Nucleus accumbens (tissue), 56 donors: ENCODE results near the gene SBNO2.
A peak's percentile ranks its signal among the peaks of the same experiment; 100 is the strongest.

Experiments
- DNase-seq, 56 donors: peaks; one replicate each; lab custom pipeline; 2025; lab: John Stamatoyannopoulos, UW

The SBNO2 gene

DNA sequence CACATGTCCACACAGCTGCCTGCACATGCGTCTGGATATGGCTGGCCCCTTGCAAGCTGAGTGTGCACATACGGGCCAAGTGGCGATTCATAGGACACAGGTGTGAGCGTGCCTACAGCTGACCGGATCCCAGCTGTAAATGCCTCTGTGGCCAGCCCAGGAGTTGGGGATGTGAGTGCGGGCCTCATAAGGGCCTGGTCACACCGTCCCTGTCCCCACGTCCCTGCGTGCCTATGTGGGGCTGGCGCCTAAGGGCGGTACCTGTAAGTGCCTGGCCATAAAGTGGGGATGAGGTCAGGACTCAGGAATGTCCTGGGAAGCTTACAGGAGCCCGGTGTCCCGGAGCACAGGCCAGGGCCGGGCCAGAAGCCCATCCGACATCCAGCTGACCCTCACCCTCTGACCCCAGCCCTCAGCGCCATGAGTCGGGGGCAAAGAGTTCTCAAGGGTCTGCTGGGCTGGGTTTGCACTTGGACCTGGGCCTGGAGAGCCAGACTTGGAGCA, 108.4 kb downstream of the SBNO2 start:
- no peak for DNase-seq

DNA sequence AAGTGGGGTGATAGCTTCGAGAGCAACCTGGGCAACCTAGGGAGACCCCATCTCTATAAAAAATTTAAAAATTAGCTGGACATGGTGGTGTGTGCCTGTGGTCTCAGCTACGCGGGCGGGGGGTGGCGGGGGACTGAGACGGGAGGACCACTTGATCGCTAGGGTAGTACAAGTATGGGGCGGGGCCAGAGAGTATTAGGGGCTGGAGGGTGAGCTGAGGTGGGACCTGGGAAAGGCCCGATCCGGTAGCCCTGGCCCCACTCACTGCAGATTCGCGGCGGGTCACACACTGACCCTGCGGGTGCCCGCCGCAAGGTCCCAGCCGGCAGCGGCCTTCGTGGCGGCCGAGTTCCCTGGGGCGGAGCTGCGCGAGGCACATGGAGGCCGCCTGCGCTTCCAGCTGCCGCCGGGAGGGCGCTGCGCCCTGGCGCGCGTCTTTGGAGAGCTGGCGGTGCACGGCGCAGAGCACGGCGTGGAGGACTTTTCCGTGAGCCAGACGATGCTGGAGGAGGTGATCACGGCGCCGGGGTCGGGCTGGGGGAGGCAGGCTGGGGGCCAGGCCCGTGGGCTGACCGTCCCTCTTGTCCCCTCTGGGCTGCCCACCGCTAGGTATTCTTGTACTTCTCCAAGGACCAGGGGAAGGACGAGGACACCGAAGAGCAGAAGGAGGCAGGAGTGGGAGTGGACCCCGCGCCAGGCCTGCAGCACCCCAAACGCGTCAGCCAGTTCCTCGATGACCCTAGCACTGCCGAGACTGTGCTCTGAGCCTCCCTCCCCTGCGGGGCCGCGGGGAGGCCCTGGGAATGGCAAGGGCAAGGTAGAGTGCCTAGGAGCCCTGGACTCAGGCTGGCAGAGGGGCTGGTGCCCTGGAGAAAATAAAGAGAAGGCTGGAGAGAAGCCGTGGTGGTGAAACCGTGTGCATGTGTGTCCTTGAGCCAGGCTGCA, 109.1 kb downstream of the SBNO2 start:
- peak in 8 of 56 donors; percentile 5 to 38 (median 18) for DNase-seq

DNA sequence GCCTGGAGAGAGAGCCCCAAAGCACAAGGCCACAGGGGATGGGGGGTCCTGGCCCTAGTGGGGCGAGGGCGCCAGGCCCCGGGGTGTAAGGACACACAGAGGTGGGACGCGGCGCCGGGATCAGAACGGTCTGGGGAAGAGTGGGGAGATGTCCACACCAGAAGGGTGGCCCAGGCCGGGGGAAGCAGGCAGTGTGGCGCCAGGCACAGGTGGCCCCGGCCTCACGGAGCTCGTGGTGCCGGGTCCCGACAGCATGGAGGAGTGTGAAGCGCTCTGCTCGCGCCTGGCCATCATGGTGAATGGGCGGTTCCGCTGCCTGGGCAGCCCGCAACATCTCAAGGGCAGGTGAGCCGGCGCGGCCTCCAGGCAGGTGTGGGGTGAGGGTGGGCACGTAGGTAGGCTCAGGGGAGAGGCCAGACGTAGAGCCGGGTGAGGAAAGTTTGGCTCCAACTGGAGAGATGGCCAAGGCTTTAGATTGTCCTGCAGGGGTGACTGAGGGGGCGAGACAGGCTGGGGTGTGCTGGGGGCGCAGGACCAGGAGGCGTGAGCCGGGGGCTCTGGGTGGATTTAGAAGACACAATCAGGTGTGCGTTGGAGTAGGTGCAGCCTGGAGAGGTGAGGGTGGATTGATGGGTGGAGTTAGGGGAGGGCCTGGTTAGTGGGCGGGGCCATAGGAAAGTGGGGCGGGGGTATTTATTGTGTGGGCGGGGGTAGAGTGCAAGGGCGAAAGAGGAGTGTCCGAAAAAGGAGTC, 110.0 kb downstream of the SBNO2 start:
- DNase-seq = no peak

DNA sequence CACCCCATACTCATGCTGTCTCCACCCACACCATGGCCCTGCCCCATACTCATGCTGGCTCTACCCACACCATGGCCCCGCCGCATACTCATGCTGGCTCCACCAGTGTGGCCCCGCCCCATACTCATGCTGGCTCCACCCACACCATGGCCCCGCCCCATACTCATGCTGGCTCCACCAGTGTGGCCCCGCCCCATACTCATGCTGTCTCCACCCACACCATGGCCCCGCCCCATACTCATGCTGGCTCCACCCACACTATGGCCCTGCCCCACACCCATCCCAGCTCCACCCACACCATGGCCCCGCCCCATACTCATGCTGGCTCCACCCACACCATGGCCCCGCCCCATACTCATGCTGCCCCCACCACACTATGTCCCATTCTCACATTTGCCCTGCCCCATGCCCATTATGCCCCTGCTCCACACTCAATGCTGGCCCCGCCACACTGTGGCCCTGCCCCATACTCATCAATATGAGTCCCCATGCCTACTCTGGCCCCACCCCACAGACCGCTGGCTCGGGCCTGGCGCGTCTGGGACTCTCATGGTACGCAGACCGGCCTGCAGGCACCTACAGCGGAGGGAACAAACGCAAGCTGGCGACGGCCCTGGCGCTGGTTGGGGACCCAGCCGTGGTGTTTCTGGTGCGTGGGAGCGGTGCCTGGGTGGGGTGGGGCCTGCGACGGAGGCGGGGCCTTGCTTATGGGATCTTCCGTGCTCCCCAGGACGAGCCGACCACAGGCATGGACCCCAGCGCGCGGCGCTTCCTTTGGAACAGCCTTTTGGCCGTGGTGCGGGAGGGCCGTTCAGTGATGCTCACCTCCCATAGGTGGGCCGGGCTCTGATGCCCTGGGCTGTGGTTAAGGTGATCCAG, 110.8 kb downstream of the SBNO2 start:
- DNase-seq = peak in 1 of 56 donors; percentile 43

DNA sequence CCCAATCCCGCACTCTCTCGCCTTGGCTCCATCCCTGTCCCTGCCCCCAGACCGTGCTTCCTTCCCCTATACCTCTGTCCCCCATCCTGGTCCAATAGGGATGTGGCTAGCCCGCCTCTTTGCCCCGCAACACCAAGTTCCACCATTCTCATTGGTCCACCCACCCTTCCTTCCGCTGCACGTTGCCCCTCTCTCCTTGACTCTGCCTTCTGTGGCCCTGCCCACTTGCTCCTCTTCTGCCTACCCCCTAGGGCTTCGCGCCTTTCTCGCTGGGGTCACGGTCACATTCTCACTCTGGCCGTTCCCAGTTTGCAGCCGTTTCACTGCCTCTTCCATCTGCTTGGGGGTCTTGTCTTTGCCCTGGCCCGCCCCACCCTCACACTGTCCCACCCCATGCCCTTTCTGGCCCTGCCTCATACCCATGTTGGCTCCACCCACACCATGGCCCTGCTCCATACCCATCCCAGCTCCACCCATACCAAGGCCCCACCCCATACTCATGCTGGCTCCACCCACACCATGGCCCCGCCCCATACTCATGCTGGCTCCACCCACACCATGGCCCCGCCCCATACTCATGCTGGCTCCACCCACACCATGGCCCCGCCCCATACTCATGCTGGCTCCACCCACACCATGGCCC, 111.6 kb downstream of the SBNO2 start:
- no peak for DNase-seq

DNA sequence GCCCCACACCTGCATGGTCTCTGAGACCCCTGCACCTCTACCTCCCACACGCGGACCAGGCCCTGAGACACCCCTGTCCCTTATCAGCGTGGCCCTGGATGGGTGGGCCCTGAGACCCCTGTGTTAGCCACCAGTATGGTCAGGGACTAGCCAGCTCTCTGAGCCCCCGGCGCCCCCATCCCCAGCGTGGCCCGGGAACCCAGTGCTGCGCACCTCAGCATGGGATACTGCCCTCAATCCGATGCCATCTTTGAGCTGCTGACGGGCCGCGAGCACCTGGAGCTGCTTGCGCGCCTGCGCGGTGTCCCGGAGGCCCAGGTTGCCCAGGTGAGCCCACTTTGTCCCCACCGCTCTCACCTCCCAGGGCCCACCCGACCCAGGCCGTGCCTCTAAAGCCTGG, 112.1 kb downstream of the SBNO2 start:
- no peak for DNase-seq

DNA sequence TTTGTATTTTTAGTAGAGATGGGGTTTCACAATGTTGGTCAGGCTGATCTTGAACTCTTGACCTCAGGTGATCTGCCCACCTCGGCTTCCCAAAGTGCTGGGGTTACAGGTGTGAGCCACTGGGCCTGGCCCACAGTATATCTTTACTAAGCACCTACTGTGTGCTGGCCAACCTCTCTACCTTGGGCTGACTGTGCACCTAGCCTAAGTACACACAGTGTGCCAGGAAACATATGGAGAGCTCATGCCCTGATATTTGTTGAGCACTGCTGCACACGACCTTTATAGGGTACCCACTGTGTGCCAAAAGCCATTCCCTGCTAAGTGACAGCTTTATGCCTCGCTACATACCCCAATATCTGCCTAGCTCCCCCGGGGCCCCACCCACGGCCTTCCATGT, 113.4 kb downstream of the SBNO2 start:
- no peak for DNase-seq

DNA sequence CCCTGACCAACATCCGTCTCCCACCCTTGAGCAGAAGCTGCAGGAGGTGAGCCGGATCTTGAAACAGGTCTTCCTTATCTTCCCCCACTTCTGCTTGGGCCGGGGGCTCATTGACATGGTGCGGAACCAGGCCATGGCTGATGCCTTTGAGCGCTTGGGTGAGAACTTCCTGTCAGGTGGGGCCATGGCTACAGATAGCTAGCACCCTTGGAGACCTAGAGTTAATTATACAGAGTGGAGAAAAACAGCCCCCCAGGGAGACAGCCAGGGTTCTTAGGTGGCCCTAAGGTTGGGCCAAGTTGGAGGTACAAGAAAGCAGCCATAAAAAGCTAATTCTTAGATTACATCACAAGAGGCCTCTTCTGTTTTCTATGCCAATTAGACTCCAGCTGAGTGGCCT, 116.0 kb downstream of the SBNO2 start:
- no peak for DNase-seq
